HCT116 (cell line): ENCODE measurements around the gene ACER2. TPM values are rescaled to one million over a fixed set of nuclear protein-coding genes. Genes with fewer than 3 reads are reported as not detected.

Experiments
- ATAC-seq: fragments of 200-7000 bp; cut with Tn5 transposase; 2 replicates; pipeline ENCODE4 v1.9.1; 2020; ENCODE audit warnings: mild to moderate bottlenecking, moderate library complexity
- BruUV-seq: library from RNA; stranded (reverse); fragments of 400-500 nt; replicated peaks from 2 replicates; lab custom pipeline; 2021; lab: Mats Ljungman, UMichigan
- CTCF ChIA-PET: fragments of 300-600 bp; sonication (Branson Sonifier 250); formaldehyde crosslinking; loops from one replicate; lab custom pipeline; 2021; ENCODE audit warnings: antibody characterized with exemption; lab: Charles Lee
- POLR2A ChIA-PET: fragments of 300-600, 350-600 bp; sonication (Branson Sonifier 250); formaldehyde crosslinking; loops from one replicate; lab custom pipeline; 2021; ENCODE audit warnings: antibody characterized with exemption; lab: Charles Lee
- RAD21 ChIA-PET, 2 experiments: fragments of 300-600 bp; sonication (Branson Sonifier 250); formaldehyde crosslinking; loops; one replicate each; lab custom pipeline; 2023; ENCODE audit warnings: low total read pairs in 2 of 2; ENCODE audit not compliant: uncharacterized antibody in 2 of 2, unreplicated experiment in 2 of 2, low non-redundant PET in 1 of 2; lab: Charles Lee
- DNase-seq: peaks from one replicate; pipeline ENCODE4 v3.0.0-alpha.2; 2010; ENCODE audit warnings: low read depth, low spot score
- H2AFZ ChIP-seq: fragments of 200-600 bp; shearing (Covaris generic), sonication (generic); 2 replicates; pipeline ENCODE4 v1.6.1; 2017; ENCODE audit warnings: low read depth, mixed run types, mixed read lengths, antibody characterized with exemption, low read length; ENCODE audit not compliant: poor library complexity, severe bottlenecking
- H3K27ac ChIP-seq: 2 replicates; pipeline ENCODE4 v1.5.1; 2012; ENCODE audit warnings: low read depth, low read length
- H3K27me3 ChIP-seq: fragments of 200-600 bp; sonication (generic); 2 replicates; pipeline ENCODE4 v1.6.1; 2016; ENCODE audit warnings: mixed run types, low read length, mixed read lengths; ENCODE audit not compliant: insufficient read depth
- H3K36me3 ChIP-seq, 2 experiments: fragments of 200-500 bp in 1 of 2; fragments of 200-600 bp in 1 of 2; sonication (Bioruptor generic) in 1 of 2; sonication (generic) in 1 of 2; 2 replicates each; pipeline versions ENCODE4 v1.5.1 to v1.6.1; 2014 to 2016; ENCODE audit warnings: low read length in 2 of 2, inconsistent platforms in 1 of 2, mixed read lengths in 1 of 2, mixed run types in 1 of 2; ENCODE audit not compliant: insufficient read depth in 2 of 2, control insufficient read depth in 1 of 2
- H3K4me1 ChIP-seq, 2 experiments: fragments of 200-600 bp in 1 of 2; sonication (generic) in 1 of 2; 2 replicates each; pipeline versions ENCODE4 v1.5.1 to v1.6.1; 2012 to 2017; ENCODE audit warnings: low read length in 2 of 2, inconsistent platforms in 1 of 2, mild to moderate bottlenecking in 1 of 2, mixed read lengths in 1 of 2, mixed run types in 1 of 2, moderate library complexity in 1 of 2; ENCODE audit not compliant: insufficient read depth in 2 of 2, control insufficient read depth in 1 of 2
- H3K4me2 ChIP-seq: fragments of 200-600 bp; sonication (generic); 2 replicates; pipeline ENCODE4 v1.6.1; 2017; ENCODE audit warnings: mixed run types, low read length, mixed read lengths
- H3K4me3 ChIP-seq, 2 experiments: fragments of 200-600 bp in 1 of 2; sonication (generic) in 1 of 2; replicated peaks in 1 of 2; 2 replicates each; pipeline ENCODE4 v1.5.1; 2011 to 2016; ENCODE audit warnings: low read length in 2 of 2, control low read depth in 1 of 2, low read depth in 1 of 2, mild to moderate bottlenecking in 1 of 2, mixed read lengths in 1 of 2, mixed run types in 1 of 2
- H3K79me2 ChIP-seq: fragments of 200-600 bp; sonication (generic); 2 replicates; pipeline ENCODE4 v1.6.1; 2017; ENCODE audit warnings: mild to moderate bottlenecking, mixed run types, low read length, moderate library complexity, mixed read lengths; ENCODE audit not compliant: insufficient read depth
- H3K9ac ChIP-seq: fragments of 200-600 bp; sonication (generic); 2 replicates; pipeline ENCODE4 v1.6.1; 2016; ENCODE audit warnings: low read length, mixed read lengths
- H3K9me2 ChIP-seq: fragments of 200-600 bp; sonication (generic), shearing (Covaris generic); 2 replicates; pipeline ENCODE4 v1.6.1; 2017; ENCODE audit warnings: mixed run types, mild to moderate bottlenecking, moderate library complexity; ENCODE audit not compliant: insufficient read depth
- H3K9me3 ChIP-seq, 2 experiments: fragments of 200-500 bp in 1 of 2; fragments of 200-600 bp in 1 of 2; sonication (Bioruptor generic) in 1 of 2; sonication (generic) in 1 of 2; 2 replicates each; pipeline ENCODE4 v1.6.1; 2014 to 2017; ENCODE audit warnings: low read length in 2 of 2, mixed read lengths in 2 of 2, inconsistent platforms in 1 of 2, low read depth in 1 of 2, mild to moderate bottlenecking in 1 of 2, mixed run types in 1 of 2, moderate library complexity in 1 of 2; ENCODE audit not compliant: control insufficient read depth in 1 of 2, insufficient read depth in 1 of 2
- H4K20me1 ChIP-seq: fragments of 200-600 bp; sonication (generic), shearing (Covaris generic); 2 replicates; pipeline ENCODE4 v1.6.1; 2017; ENCODE audit warnings: mixed run types, mild to moderate bottlenecking, moderate library complexity; ENCODE audit not compliant: insufficient read depth
- ATF3 ChIP-seq: IDR thresholded peaks from 2 replicates; pipeline ENCODE4 v1.6.1; 2012
- CBX3 ChIP-seq: IDR thresholded peaks from 2 replicates; pipeline ENCODE4 v1.6.1; 2012; ENCODE audit warnings: low read depth
- CEBPB ChIP-seq: IDR thresholded peaks from 2 replicates; pipeline ENCODE4 v1.6.1; 2012; ENCODE audit warnings: low read depth
- CTCF ChIP-seq, 3 experiments: fragments of 200-600 bp in 1 of 3; sonication (generic) in 1 of 3; IDR thresholded peaks in 2 of 3; conservative IDR thresholded peaks in 1 of 3; 2 replicates each; pipeline ENCODE4 v1.5.1; 2012 to 2017; ENCODE audit warnings: low read depth in 2 of 3, low read length in 2 of 3, antibody characterized with exemption in 1 of 3, borderline replicate concordance in 1 of 3, control low read depth in 1 of 3, mild to moderate bottlenecking in 1 of 3, mixed read lengths in 1 of 3, mixed run types in 1 of 3, moderate library complexity in 1 of 3; ENCODE audit not compliant: insufficient read depth in 1 of 3
- EGR1 ChIP-seq: IDR thresholded peaks from 2 replicates; pipeline ENCODE4 v1.6.1; 2012; ENCODE audit warnings: low read depth
- ELF1 ChIP-seq: IDR thresholded peaks from 2 replicates; pipeline ENCODE4 v1.6.1; 2012; ENCODE audit warnings: low read depth, borderline replicate concordance
- EZH2 ChIP-seq: fragments of 200-600 bp; sonication (generic); IDR thresholded peaks from 2 replicates; pipeline ENCODE4 v1.6.1; 2017; ENCODE audit warnings: antibody characterized with exemption, mixed run types
- EZH2phosphoT487 ChIP-seq: fragments of 200-600 bp; IDR thresholded peaks from 2 replicates; pipeline ENCODE4 v1.6.1; 2018; ENCODE audit warnings: antibody characterized with exemption, borderline replicate concordance
- FOSL1 ChIP-seq: IDR thresholded peaks from 2 replicates; pipeline ENCODE4 v1.6.1; 2012; ENCODE audit warnings: low read depth
- MAX ChIP-seq: IDR thresholded peaks from 2 replicates; pipeline ENCODE4 v1.6.1; 2012
- POLR2A ChIP-seq: IDR thresholded peaks from 2 replicates; pipeline ENCODE4 v1.7.0; 2011; ENCODE audit warnings: borderline replicate concordance; ENCODE audit not compliant: insufficient read depth, insufficient read length; ENCODE audit errors: extremely low read depth
- POLR2AphosphoS5 ChIP-seq: IDR thresholded peaks from 2 replicates; pipeline ENCODE4 v1.6.1; 2011; ENCODE audit warnings: mild to moderate bottlenecking, low read depth, low read length, moderate library complexity
- RAD21 ChIP-seq: IDR thresholded peaks from 2 replicates; pipeline ENCODE4 v1.6.1; 2012; ENCODE audit warnings: low read depth, mild to moderate bottlenecking
- REST ChIP-seq: IDR thresholded peaks from 2 replicates; pipeline ENCODE4 v1.6.1; 2012; ENCODE audit warnings: low read depth
- SRF ChIP-seq: IDR thresholded peaks from 2 replicates; pipeline ENCODE4 v1.6.1; 2012; ENCODE audit warnings: low read depth
- TCF7L2 ChIP-seq: IDR thresholded peaks from 2 replicates; pipeline ENCODE4 v1.7.0; 2011; ENCODE audit warnings: borderline replicate concordance, inconsistent platforms; ENCODE audit not compliant: insufficient read depth, insufficient read length; ENCODE audit errors: extremely low read depth
- YY1 ChIP-seq: IDR thresholded peaks from 2 replicates; pipeline ENCODE4 v1.6.1; 2011; ENCODE audit warnings: low read length, low read depth, moderate library complexity, mild to moderate bottlenecking; ENCODE audit not compliant: insufficient replicate concordance; ENCODE audit errors: extremely low read depth
- ZFX ChIP-seq: fragments of 450-650 bp; IDR thresholded peaks from 2 replicates; pipeline ENCODE4 v1.6.1; 2017
- ZNF274 ChIP-seq: fragments of 200-500 bp; sonication (Bioruptor generic); IDR thresholded peaks from 2 replicates; pipeline ENCODE4 v1.6.1; 2014; ENCODE audit warnings: mild to moderate bottlenecking, low read depth, low read length, inconsistent platforms
- intact Hi-C: fragments of 100-400 bp; cut with micrococcal nuclease; formaldehyde crosslinking; loops from 2 replicates; pipeline ENCODE4 v1.10.0; 2022
- total RNA-seq: library from RNA; stranded (reverse); gene quantifications from one replicate; pipeline ENCODE4 v1.2.1, GENCODE V29; 2021; ENCODE audit not compliant: unreplicated experiment

The ACER2 gene
- total RNA-seq, 1 experiment from 2014 or later, result 4.3 TPM

GRCh38 chr9:19408693-19409400 is at the start of gene ACER2 (continued):
- TF ChIP-seq ELF1 (no peak), MAX (peak; percentile 70), ZNF274 (no peak), FOSL1 (no peak), CEBPB (no peak)
- TF ChIP-seq, all 23 proteins: peak for 7

- intact Hi-C loops, result no loop called here
- POLR2A ChIA-PET, result no interaction called here
Observed at GRCh38 chr9:19369107-19369506, 39.7 kb upstream of the ACER2 start.

More at GRCh38 chr9:19369107-19369506, 39.7 kb upstream of the ACER2 start:
- Histone ChIP-seq H3K4me2 (no peak overlapping the region), H3K4me3 (no peak overlapping the region), H3K27me3 (no peaks in the 10 kb centered on the region), H3K4me1 (no peaks in the 10 kb centered on the region), H3K9me3 (no peaks in the 10 kb centered on the region), H3K9ac (no peak overlapping the region), H4K20me1 (no peaks in the 10 kb centered on the region), H3K79me2 (no peaks in the 10 kb centered on the region), H3K9me2 (no peaks in the 10 kb centered on the region), H3K27ac (no peak overlapping the region), H3K36me3 (peaks cover 3 to 4% of the 10 kb centered on the region in 2 experiments; a peak in 3 of 4 replicates), H2AFZ (no peak overlapping the region)
- ATAC-seq, result no peak
- DNase-seq, result no peak
- ChIA-PET CTCF (interaction anchor here (0.9 kb wide), 1 partner anchor 320 kb away, joined by 3 read pairs; the partner anchor contains the start of gene RRAGA), RAD21 (no interaction called here)
- TF ChIP-seq YY1 (no peak), ATF3 (no peak), CEBPB (no peak), ZFX (no peak), TCF7L2 (no peak), CTCF (IDR thresholded peaks at IDR 0.05 in 2 of 3, conservative IDR thresholded peaks at IDR 0.05 in 1 of 3; ENCODE audit: borderline replicate concordance in 1 of 3, insufficient read depth in 1 of 3, low read depth in 2 of 3, low read length in 2 of 3) (no peak), EZH2 (no peak), POLR2AphosphoS5 (no peak), FOSL1 (no peak), EGR1 (no peak), ELF1 (no peak), EZH2phosphoT487 (no peak), MAX (no peak), RAD21 (no peak), POLR2A (no peak), CBX3 (no peak), SRF (no peak), ZNF274 (no peak), REST (no peak)
- no TSS peak for BruUV-seq
